Neural progenitor cell (in vitro differentiated cells): ENCODE measurements around the gene TAAR1. TPM values are rescaled to one million over a fixed set of nuclear protein-coding genes. Genes with fewer than 3 reads are reported as not detected.

Experiments
- DNase-seq: peaks from one replicate; pipeline ENCODE4 v3.0.0-alpha.2; 2016; ENCODE audit warnings: low spot score
- H2AFZ ChIP-seq: fragments of 200-600 bp; sonication (generic); replicated peaks from 2 replicates; pipeline ENCODE4 v1.6.1; 2016; ENCODE audit warnings: antibody characterized with exemption
- H3F3A ChIP-seq: fragments of 200-600 bp; sonication (generic); 2 replicates; pipeline ENCODE4 v1.6.1; 2016; ENCODE audit warnings: antibody characterized with exemption, low read depth
- H3K27ac ChIP-seq: fragments of 200-600 bp; sonication (generic); 2 replicates; pipeline ENCODE4 v1.5.1; 2016; ENCODE audit warnings: mild to moderate bottlenecking
- H3K27me3 ChIP-seq: fragments of 200-600 bp; sonication (generic); 2 replicates; pipeline ENCODE4 v1.6.1; 2016; ENCODE audit warnings: mild to moderate bottlenecking, moderate library complexity
- H3K36me3 ChIP-seq: fragments of 200-600 bp; sonication (generic); 2 replicates; pipeline ENCODE4 v1.5.1; 2016
- H3K4me1 ChIP-seq: fragments of 200-600 bp; sonication (generic); 2 replicates; pipeline ENCODE4 v1.6.1; 2016; ENCODE audit warnings: mixed run types
- H3K4me2 ChIP-seq: fragments of 200-600 bp; sonication (generic); 2 replicates; pipeline ENCODE4 v1.6.1; 2016
- H3K4me3 ChIP-seq: fragments of 200-600 bp; sonication (generic); 2 replicates; pipeline ENCODE4 v1.5.1; 2016
- H3K79me2 ChIP-seq: fragments of 200-600 bp; sonication (generic); 2 replicates; pipeline ENCODE4 v1.6.1; 2016; ENCODE audit warnings: low read depth
- H3K9ac ChIP-seq: fragments of 200-600 bp; sonication (generic); 2 replicates; pipeline ENCODE4 v1.6.1; 2016
- H3K9me3 ChIP-seq: fragments of 200-600 bp; sonication (generic); 2 replicates; pipeline ENCODE4 v1.5.1; 2016; ENCODE audit warnings: low read depth
- H4K20me1 ChIP-seq: fragments of 200-600 bp; sonication (generic); 2 replicates; pipeline ENCODE4 v1.6.1; 2016; ENCODE audit warnings: low read depth
- H3K27ac Mint-ChIP-seq: 3 replicates; pipeline ENCODE4 v1.8.0; 2021; ENCODE audit warnings: mixed read lengths
- H3K27me3 Mint-ChIP-seq: 2 replicates; pipeline ENCODE4 v1.8.0; 2022; ENCODE audit warnings: low read depth, mild to moderate bottlenecking, inconsistent platforms, moderate library complexity, mixed read lengths; ENCODE audit not compliant: insufficient read depth
- H3K36me3 Mint-ChIP-seq: 3 replicates; pipeline ENCODE4 v1.8.0; 2021; ENCODE audit warnings: mixed read lengths
- H3K4me1 Mint-ChIP-seq: 3 replicates; pipeline ENCODE4 v1.8.0; 2021; ENCODE audit warnings: mixed read lengths
- H3K4me3 Mint-ChIP-seq: 3 replicates; pipeline ENCODE4 v1.8.0; 2021; ENCODE audit warnings: mild to moderate bottlenecking, moderate library complexity, mixed read lengths
- H3K9me3 Mint-ChIP-seq: 3 replicates; pipeline ENCODE4 v1.8.0; 2020; ENCODE audit warnings: mixed read lengths
- EZH2 ChIP-seq: fragments of 200-600 bp; sonication (generic); IDR thresholded peaks from 2 replicates; pipeline ENCODE4 v1.6.1; 2017; ENCODE audit warnings: antibody characterized with exemption, mild to moderate bottlenecking, moderate library complexity
- EZH2phosphoT487 ChIP-seq: fragments of 200-600 bp; sonication (generic); IDR thresholded peaks from 2 replicates; pipeline ENCODE4 v1.6.1; 2017; ENCODE audit warnings: antibody characterized with exemption
- total RNA-seq: library from RNA; depleted of rRNA; stranded (reverse); fragments of >200 nt; gene quantifications from 2 replicates; pipeline ENCODE4 v1.2.3, GENCODE V29; 2015; ENCODE audit warnings: low replicate concordance
- TF ChIP-seq, protein P1 (sequence below): fragments of 200-600 bp; sonication (generic); IDR thresholded peaks from 2 replicates; pipeline ENCODE4 v1.5.1; 2017; ENCODE audit warnings: antibody characterized with exemption, mild to moderate bottlenecking

The TAAR1 gene
- total RNA-seq, 1 donor from 2014 or later = not detected

DNA sequence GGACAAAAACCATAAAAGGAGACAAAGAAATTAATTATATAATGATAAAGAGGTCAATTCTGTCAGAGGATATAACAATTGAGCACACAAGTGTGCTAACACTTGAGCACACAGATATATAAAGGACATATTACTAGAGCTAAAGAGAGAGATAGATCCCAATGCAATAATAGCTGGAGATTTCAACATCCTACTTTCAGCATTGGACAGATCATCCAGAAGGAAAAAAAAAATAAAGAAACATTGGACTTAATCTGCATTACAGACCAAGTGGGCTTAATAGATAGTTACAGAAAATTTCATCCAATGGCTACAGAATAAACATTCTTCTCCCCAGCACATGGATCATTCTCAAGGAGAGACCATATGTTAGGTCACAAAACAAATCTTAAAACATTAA is 45.0 kb upstream of the TAAR1 start:
- Histone ChIP-seq H3K9me3 (no peaks in the 10 kb centered on the region), H3F3A (no peaks in the 10 kb centered on the region), H3K4me2 (no peak overlapping the region), H2AFZ (no peak overlapping the region), H3K27ac (no peak overlapping the region), H3K79me2 (no peaks in the 10 kb centered on the region), H3K9ac (no peak overlapping the region), H3K27me3 (no peaks in the 10 kb centered on the region), H4K20me1 (no peaks in the 10 kb centered on the region), H3K36me3 (no peaks in the 10 kb centered on the region), H3K4me1 (no peaks in the 10 kb centered on the region), H3K4me3 (no peak overlapping the region)
- Mint-ChIP-seq H3K9me3 (peaks cover 16% of the 10 kb centered on the region), H3K4me1 (no peaks in the 10 kb centered on the region), H3K27ac (no peak overlapping the region), H3K4me3 (no peak overlapping the region), H3K27me3 (no peaks in the 10 kb centered on the region), H3K36me3 (no peaks in the 10 kb centered on the region)
- no peak for DNase-seq
- no peak for TF ChIP-seq EZH2phosphoT487
- TF ChIP-seq, protein P1, sequence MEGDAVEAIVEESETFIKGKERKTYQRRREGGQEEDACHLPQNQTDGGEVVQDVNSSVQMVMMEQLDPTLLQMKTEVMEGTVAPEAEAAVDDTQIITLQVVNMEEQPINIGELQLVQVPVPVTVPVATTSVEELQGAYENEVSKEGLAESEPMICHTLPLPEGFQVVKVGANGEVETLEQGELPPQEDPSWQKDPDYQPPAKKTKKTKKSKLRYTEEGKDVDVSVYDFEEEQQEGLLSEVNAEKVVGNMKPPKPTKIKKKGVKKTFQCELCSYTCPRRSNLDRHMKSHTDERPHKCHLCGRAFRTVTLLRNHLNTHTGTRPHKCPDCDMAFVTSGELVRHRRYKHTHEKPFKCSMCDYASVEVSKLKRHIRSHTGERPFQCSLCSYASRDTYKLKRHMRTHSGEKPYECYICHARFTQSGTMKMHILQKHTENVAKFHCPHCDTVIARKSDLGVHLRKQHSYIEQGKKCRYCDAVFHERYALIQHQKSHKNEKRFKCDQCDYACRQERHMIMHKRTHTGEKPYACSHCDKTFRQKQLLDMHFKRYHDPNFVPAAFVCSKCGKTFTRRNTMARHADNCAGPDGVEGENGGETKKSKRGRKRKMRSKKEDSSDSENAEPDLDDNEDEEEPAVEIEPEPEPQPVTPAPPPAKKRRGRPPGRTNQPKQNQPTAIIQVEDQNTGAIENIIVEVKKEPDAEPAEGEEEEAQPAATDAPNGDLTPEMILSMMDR = no peak
- TF ChIP-seq EZH2 = no peak

DNA sequence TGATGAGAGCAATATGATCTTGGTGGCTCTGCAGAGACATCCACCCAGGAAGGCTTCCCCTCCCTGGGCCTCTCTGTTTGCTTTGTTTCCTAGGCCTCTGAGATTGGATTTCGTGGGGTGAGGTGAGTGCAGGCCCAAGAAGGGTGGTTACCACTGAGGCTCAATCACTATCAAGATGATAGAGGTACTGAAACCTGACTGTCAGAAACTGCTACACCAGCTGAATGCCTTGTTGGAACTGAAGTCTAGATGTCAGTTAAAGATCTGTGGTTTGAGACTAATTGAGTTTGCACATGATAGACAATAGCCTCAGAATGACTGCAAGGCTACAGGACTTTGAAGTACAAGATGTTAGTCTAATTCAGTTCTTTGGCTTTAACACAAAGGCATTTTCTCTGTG is 39.6 kb upstream of the TAAR1 start:
- Histone ChIP-seq H4K20me1 (no peaks in the 10 kb centered on the region), H3K79me2 (no peaks in the 10 kb centered on the region), H3K27ac (no peak overlapping the region), H3K9me3 (no peaks in the 10 kb centered on the region), H3K36me3 (no peaks in the 10 kb centered on the region), H3K27me3 (no peaks in the 10 kb centered on the region), H3K4me1 (no peaks in the 10 kb centered on the region), H3F3A (no peaks in the 10 kb centered on the region), H3K4me2 (no peak overlapping the region), H3K4me3 (no peak overlapping the region), H3K9ac (no peak overlapping the region), H2AFZ (no peak overlapping the region)
- H3K4me3 Mint-ChIP-seq = no peak overlapping the region
- no peaks in the 10 kb centered on the region for H3K4me1 Mint-ChIP-seq
- no peak for TF ChIP-seq EZH2
- no peak for TF ChIP-seq EZH2phosphoT487
- TF ChIP-seq, protein P1 = no peak
- no peak for DNase-seq
- H3K36me3 Mint-ChIP-seq = peaks cover 2% of the 10 kb centered on the region
- no peak overlapping the region for H3K27ac Mint-ChIP-seq
- H3K27me3 Mint-ChIP-seq = no peaks in the 10 kb centered on the region
- H3K9me3 Mint-ChIP-seq = peaks cover 9% of the 10 kb centered on the region

DNA sequence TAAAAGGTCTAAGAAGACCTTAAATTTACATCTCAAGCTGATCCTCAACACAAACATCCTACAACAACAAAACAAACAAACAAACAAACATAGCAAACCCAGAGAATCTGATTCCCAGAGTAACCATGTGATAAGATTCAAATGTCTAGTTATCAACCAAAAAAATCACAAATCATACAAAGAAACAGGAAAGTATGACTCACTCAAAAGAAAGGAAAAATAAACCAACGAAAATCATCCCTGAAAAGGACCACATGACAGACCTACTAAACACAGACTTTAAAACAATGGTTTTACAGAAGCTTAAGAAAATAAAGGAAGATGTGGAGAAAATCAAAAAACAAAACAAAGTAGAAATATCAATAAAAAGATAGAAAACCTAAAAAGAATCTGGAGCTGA is 36.8 kb upstream of the TAAR1 start:
- Mint-ChIP-seq H3K27me3 (no peaks in the 10 kb centered on the region), H3K27ac (no peak overlapping the region), H3K9me3 (peaks cover 9% of the 10 kb centered on the region), H3K4me3 (no peak overlapping the region), H3K4me1 (no peaks in the 10 kb centered on the region), H3K36me3 (peaks cover 2% of the 10 kb centered on the region)
- no peak overlapping the region for H3K9ac ChIP-seq
- H3F3A ChIP-seq = no peaks in the 10 kb centered on the region
- no peaks in the 10 kb centered on the region for H3K79me2 ChIP-seq
- TF ChIP-seq EZH2 = no peak
- TF ChIP-seq, protein P1 = no peak
- no peak for TF ChIP-seq EZH2phosphoT487
- H3K4me1 ChIP-seq = no peaks in the 10 kb centered on the region
- H3K4me2 ChIP-seq = no peak overlapping the region
- H4K20me1 ChIP-seq = no peaks in the 10 kb centered on the region
- H3K4me3 ChIP-seq = no peak overlapping the region
- no peak overlapping the region for H2AFZ ChIP-seq
- no peak overlapping the region for H3K27ac ChIP-seq
- no peaks in the 10 kb centered on the region for H3K27me3 ChIP-seq
- H3K36me3 ChIP-seq = no peaks in the 10 kb centered on the region
- DNase-seq = no peak
- H3K9me3 ChIP-seq = no peaks in the 10 kb centered on the region
